Nephron (organoid): ENCODE measurements around the gene UCHL5.

Experiments used
- H3K27ac Mint-ChIP-seq, 3 experiments: 2 replicates each; pipeline ENCODE4 v1.8.0; 2020; ENCODE audit warnings: mixed read lengths in 3 of 3, mild to moderate bottlenecking in 2 of 3, moderate library complexity in 1 of 3
- H3K27me3 Mint-ChIP-seq: 2 replicates; pipeline ENCODE4 v1.8.0; 2021; ENCODE audit warnings: low read depth, mild to moderate bottlenecking, moderate library complexity, mixed read lengths
- H3K36me3 Mint-ChIP-seq: 2 replicates; pipeline ENCODE4 v1.8.0; 2020; ENCODE audit warnings: low read depth, mixed read lengths
- H3K4me1 Mint-ChIP-seq: 2 replicates; pipeline ENCODE4 v1.8.0; 2020; ENCODE audit warnings: mixed read lengths
- H3K4me3 Mint-ChIP-seq, 3 experiments: 2 replicates each; pipeline ENCODE4 v1.8.0; 2020; ENCODE audit warnings: mild to moderate bottlenecking in 3 of 3, mixed read lengths in 3 of 3, moderate library complexity in 2 of 3
- H3K9me3 Mint-ChIP-seq: 2 replicates; pipeline ENCODE4 v1.8.0; 2020; ENCODE audit warnings: mixed read lengths
- TF ChIP-seq, protein P1 (sequence below), 3 experiments: fragments of 200-600 bp; sonication (generic); IDR thresholded peaks; one replicate each; pipeline ENCODE4 v1.5.0; 2021; ENCODE audit warnings: antibody characterized with exemption in 3 of 3; ENCODE audit not compliant: unreplicated experiment in 3 of 3

UCHL5 gene

DNA sequence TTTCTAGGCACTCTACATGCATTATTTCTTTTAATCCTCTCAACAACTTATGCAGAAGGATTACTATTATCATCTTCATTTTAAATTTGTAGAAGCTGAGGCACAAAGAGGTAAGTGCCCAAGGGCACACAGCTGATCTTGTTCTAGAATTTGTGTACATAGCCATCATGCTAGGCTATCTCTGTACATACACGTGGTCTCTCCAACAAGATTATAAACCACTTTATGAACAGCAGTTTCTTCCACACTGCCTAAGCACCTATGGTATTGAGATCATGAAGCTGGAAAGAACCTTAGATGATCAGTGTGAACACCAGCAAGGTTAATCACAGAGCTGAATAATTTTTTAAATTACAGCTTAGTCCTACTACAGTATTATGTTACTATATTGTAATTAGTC is 28.9 kb downstream of the UCHL5 start:
- Mint-ChIP-seq H3K27ac (no peak overlapping the region), H3K4me3 (no peak overlapping the region), H3K4me1 (no peaks in the 10 kb centered on the region), H3K27me3 (no peaks in the 10 kb centered on the region), H3K9me3 (peaks cover 8% of the 10 kb centered on the region), H3K36me3 (peaks cover 38% of the 10 kb centered on the region)
- TF ChIP-seq, protein P1, sequence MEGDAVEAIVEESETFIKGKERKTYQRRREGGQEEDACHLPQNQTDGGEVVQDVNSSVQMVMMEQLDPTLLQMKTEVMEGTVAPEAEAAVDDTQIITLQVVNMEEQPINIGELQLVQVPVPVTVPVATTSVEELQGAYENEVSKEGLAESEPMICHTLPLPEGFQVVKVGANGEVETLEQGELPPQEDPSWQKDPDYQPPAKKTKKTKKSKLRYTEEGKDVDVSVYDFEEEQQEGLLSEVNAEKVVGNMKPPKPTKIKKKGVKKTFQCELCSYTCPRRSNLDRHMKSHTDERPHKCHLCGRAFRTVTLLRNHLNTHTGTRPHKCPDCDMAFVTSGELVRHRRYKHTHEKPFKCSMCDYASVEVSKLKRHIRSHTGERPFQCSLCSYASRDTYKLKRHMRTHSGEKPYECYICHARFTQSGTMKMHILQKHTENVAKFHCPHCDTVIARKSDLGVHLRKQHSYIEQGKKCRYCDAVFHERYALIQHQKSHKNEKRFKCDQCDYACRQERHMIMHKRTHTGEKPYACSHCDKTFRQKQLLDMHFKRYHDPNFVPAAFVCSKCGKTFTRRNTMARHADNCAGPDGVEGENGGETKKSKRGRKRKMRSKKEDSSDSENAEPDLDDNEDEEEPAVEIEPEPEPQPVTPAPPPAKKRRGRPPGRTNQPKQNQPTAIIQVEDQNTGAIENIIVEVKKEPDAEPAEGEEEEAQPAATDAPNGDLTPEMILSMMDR (IDR thresholded peaks at IDR 0.05; ENCODE audit: unreplicated experiment in 3 of 3) = no peak

GRCh38 chr1:193025218-193025617 is 33.9 kb downstream of the UCHL5 start:
- peaks cover 14% of the 10 kb centered on the region for H3K36me3 Mint-ChIP-seq
- H3K27me3 Mint-ChIP-seq = no peaks in the 10 kb centered on the region
- H3K4me3 Mint-ChIP-seq = no peak overlapping the region
- H3K9me3 Mint-ChIP-seq = no peaks in the 10 kb centered on the region
- TF ChIP-seq, protein P1 (IDR thresholded peaks at IDR 0.05; ENCODE audit: unreplicated experiment in 3 of 3) = no peak
- H3K4me1 Mint-ChIP-seq = no peaks in the 10 kb centered on the region
- no peak overlapping the region for H3K27ac Mint-ChIP-seq

- H3K27ac Mint-ChIP-seq = no peak overlapping the region
- H3K36me3 Mint-ChIP-seq = peaks cover 7% of the 10 kb centered on the region
- H3K4me3 Mint-ChIP-seq = no peak overlapping the region
- TF ChIP-seq, protein P1 (IDR thresholded peaks at IDR 0.05; ENCODE audit: unreplicated experiment in 3 of 3) = peak; percentile 59 to 69 (median 63)
- no peaks in the 10 kb centered on the region for H3K9me3 Mint-ChIP-seq
- peaks cover 3% of the 10 kb centered on the region for H3K4me1 Mint-ChIP-seq
- no peaks in the 10 kb centered on the region for H3K27me3 Mint-ChIP-seq
Measured at GRCh38 chr1:193019442-193020026, 39.6 kb downstream of the UCHL5 start.

DNA sequence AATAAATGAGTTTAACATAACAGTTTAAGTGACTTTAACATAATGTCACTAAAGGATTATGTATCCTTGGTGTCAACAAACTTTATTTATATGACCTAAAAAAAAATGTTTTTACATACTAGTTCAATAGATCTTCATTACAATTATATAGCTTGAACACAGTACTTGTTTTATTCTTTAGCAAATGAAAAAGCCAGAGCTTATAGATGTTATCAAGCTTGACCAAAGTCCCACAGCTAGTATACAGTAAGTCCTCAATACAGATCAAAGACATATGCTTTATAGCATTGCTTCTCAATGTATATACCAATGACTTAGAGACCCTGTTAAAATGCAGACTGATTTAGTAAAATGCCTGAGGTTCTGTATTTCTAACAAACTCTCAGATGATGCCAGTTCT is 42.4 kb downstream of the UCHL5 start:
- H3K9me3 Mint-ChIP-seq = no peaks in the 10 kb centered on the region

GRCh38 chr1:193014400-193014799 is 44.8 kb downstream of the UCHL5 start:
- H3K36me3 Mint-ChIP-seq = peaks cover 3% of the 10 kb centered on the region
- no peaks in the 10 kb centered on the region for H3K27me3 Mint-ChIP-seq
- TF ChIP-seq, protein P1 (IDR thresholded peaks at IDR 0.05; ENCODE audit: unreplicated experiment in 3 of 3) = no peak
- H3K27ac Mint-ChIP-seq = peak overlapping the region in 1 of 3 experiments; percentile 5
- H3K4me3 Mint-ChIP-seq = no peak overlapping the region
- H3K9me3 Mint-ChIP-seq = no peaks in the 10 kb centered on the region
- H3K4me1 Mint-ChIP-seq = peaks cover 4% of the 10 kb centered on the region

More for the DNA sequence above, 42.4 kb downstream of the UCHL5 start:
- Mint-ChIP-seq H3K36me3 (peaks cover 3% of the 10 kb centered on the region), H3K4me1 (peaks cover 4% of the 10 kb centered on the region), H3K27me3 (no peaks in the 10 kb centered on the region), H3K4me3 (no peak overlapping the region), H3K27ac (no peak overlapping the region)
- TF ChIP-seq, protein P1 (IDR thresholded peaks at IDR 0.05; ENCODE audit: unreplicated experiment in 3 of 3) = no peak

GRCh38 chr1:193013707-193014106 is 45.5 kb downstream of the UCHL5 start:
- H3K9me3 Mint-ChIP-seq = no peaks in the 10 kb centered on the region

More at GRCh38 chr1:193013707-193014106, 45.5 kb downstream of the UCHL5 start:
- no peaks in the 10 kb centered on the region for H3K27me3 Mint-ChIP-seq
- peaks cover 4% of the 10 kb centered on the region for H3K4me1 Mint-ChIP-seq
- no peak overlapping the region for H3K27ac Mint-ChIP-seq
- TF ChIP-seq, protein P1 (IDR thresholded peaks at IDR 0.05; ENCODE audit: unreplicated experiment in 3 of 3) = no peak
- no peak overlapping the region for H3K4me3 Mint-ChIP-seq
- H3K36me3 Mint-ChIP-seq = peaks cover 3% of the 10 kb centered on the region
